Femur (tissue), 1 donor: ENCODE data around the gene NPPB.

Experiments
- DNase-seq: peaks from one replicate; pipeline ENCODE4 v3.0.0-alpha.2; 2017

NPPB gene

GRCh38 chr1:11831945-11832725 is 26.6 kb downstream of the NPPB start:
- no peak for DNase-seq

GRCh38 chr1:11828511-11828910 is 30.2 kb downstream of the NPPB start:
- no peak for DNase-seq

GRCh38 chr1:11826946-11827345 is 31.8 kb downstream of the NPPB start:
- no peak for DNase-seq

GRCh38 chr1:11825131-11825530 is 33.6 kb downstream of the NPPB start:
- DNase-seq: no peak

- no peak for DNase-seq
These were observed 35.2 kb downstream of the NPPB start for GRCh38 chr1:11823366-11824137.

- no peak for DNase-seq
These were observed 36.7 kb downstream of the NPPB start for GRCh38 chr1:11822091-11822490.

GRCh38 chr1:11817192-11817591 is 41.6 kb downstream of the NPPB start:
- no peak for DNase-seq

GRCh38 chr1:11813021-11813420 is 45.7 kb downstream of the NPPB start:
- no peak for DNase-seq
